AG04449 (cell line): ENCODE measurements around the gene PAQR4.

Source experiments
- CTCF ChIA-PET: fragments of 350-600 bp; formaldehyde crosslinking; extraction: SDS; loops from one replicate; lab custom pipeline; 2021; ENCODE audit warnings: antibody characterized with exemption; lab: Yijun Ruan, JAX
- POLR2A ChIA-PET: fragments of 400-600, 350-600 bp; formaldehyde crosslinking; extraction: SDS; loops from one replicate; lab custom pipeline; 2020; ENCODE audit warnings: antibody characterized with exemption, inconsistent platforms; lab: Yijun Ruan, JAX
- DNase-seq: peaks from one replicate; pipeline ENCODE4 v3.0.0-alpha.2; 2010; ENCODE audit warnings: low read depth, low spot score
- H3K4me3 ChIP-seq: 2 replicates; pipeline ENCODE4 v1.5.1; 2011; ENCODE audit warnings: low read depth, mild to moderate bottlenecking, control low read depth, low read length
- TF ChIP-seq, protein P1 (sequence below): IDR thresholded peaks from one replicate; pipeline ENCODE4 v1.5.1; 2011; ENCODE audit warnings: mild to moderate bottlenecking, moderate library complexity, low read length, control low read depth, inconsistent platforms; ENCODE audit not compliant: insufficient read depth; ENCODE audit errors: missing control alignments

Gene PAQR4

GRCh38 chr16:2967211-2967631, 1.9 kb upstream of the PAQR4 start:
- TF ChIP-seq, protein P1, sequence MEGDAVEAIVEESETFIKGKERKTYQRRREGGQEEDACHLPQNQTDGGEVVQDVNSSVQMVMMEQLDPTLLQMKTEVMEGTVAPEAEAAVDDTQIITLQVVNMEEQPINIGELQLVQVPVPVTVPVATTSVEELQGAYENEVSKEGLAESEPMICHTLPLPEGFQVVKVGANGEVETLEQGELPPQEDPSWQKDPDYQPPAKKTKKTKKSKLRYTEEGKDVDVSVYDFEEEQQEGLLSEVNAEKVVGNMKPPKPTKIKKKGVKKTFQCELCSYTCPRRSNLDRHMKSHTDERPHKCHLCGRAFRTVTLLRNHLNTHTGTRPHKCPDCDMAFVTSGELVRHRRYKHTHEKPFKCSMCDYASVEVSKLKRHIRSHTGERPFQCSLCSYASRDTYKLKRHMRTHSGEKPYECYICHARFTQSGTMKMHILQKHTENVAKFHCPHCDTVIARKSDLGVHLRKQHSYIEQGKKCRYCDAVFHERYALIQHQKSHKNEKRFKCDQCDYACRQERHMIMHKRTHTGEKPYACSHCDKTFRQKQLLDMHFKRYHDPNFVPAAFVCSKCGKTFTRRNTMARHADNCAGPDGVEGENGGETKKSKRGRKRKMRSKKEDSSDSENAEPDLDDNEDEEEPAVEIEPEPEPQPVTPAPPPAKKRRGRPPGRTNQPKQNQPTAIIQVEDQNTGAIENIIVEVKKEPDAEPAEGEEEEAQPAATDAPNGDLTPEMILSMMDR, result no peak
- ChIA-PET POLR2A (no interaction called here), CTCF (interaction anchor here (0.8 to 0.9 kb wide), 3 partner anchors 8 to 128 kb away, joined by 3 read pairs; no protein-coding TSS in a partner anchor)
- no peak for DNase-seq
- H3K4me3 ChIP-seq, result no peak overlapping the region

- no peak for DNase-seq
- CTCF ChIA-PET, result interaction anchor here (0.8 to 0.9 kb wide), 3 partner anchors 9 to 129 kb away, joined by 3 read pairs; no protein-coding TSS in a partner anchor
- H3K4me3 ChIP-seq, result no peak overlapping the region
- TF ChIP-seq, protein P1, result no peak
- POLR2A ChIA-PET, result no interaction called here
These were observed 1.4 kb upstream of the PAQR4 start for GRCh38 chr16:2967721-2968161.

DNA sequence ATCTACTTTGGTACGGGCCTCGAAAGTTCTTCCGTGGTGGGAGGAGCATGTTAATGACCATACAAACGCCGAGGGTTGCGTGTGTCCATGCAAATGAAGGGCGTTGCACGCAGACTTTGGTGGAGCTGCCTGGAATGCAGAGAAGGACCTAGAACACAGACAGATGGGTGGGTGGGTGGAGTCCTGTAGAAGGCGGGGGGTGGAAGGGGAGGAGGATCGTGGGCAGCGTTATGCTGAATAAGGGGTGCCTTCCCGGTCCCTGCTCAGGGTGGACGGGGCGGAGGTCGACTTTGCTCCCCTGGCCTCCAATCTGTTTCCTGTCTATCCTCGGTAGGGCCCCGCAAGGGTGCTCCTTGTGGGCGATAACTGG, 795 bp upstream of the PAQR4 start:
- no peak overlapping the region; the same call in none of the 2 replicates for H3K4me3 ChIP-seq
- no peak for DNase-seq
- TF ChIP-seq, protein P1, result no peak
- ChIA-PET POLR2A (no interaction called here), CTCF (interaction anchor here (0.9 kb wide), 2 partner anchors 9 to 14 kb away, joined by 3 read pairs; no protein-coding TSS in a partner anchor)

GRCh38 chr16:2969545-2970521, 685 bp downstream of the PAQR4 start:
- ChIA-PET POLR2A (interaction anchor here (0.9 kb wide), 1 partner anchor 51 kb away, joined by 3 read pairs; the partner anchor contains the start of gene TNFRSF12A), CTCF (interaction anchor here (0.9 to 1.9 kb wide), 6 partner anchors 8 to 53 kb away, joined by 3 to 12 read pairs (median 6); no protein-coding TSS in a partner anchor)
- H3K4me3 ChIP-seq, result peak overlapping the region; percentile 61
- TF ChIP-seq, protein P1, result peak; percentile 68
- no peak for DNase-seq

DNA sequence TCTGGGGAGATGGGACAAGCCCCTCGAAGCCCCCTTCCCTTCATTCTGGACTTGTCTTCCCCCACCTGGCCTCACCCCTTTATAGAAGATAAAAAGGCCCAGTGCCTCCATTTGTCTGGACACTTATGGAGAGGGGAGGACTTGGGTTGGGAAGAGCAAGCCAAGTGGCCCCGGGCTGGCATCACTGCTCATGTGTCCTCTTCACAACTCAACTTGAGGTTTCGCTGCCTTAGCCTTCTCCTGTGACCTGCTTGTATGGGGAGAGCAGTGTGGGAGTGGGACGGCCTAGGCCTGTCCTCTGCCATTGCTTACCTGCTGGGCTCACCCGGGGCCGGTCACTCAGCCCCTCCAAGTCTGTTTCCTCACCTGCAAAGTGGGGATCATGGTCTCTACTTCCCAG, 1.4 kb downstream of the PAQR4 start:
- POLR2A ChIA-PET, result no interaction called here
- no peak for DNase-seq
- TF ChIP-seq, protein P1, result no peak
- peak overlapping the region; percentile 61 for H3K4me3 ChIP-seq
- CTCF ChIA-PET, result interaction anchor here (0.9 to 3.2 kb wide), 7 partner anchors 7 to 54 kb away, joined by 3 to 17 read pairs (median 6); no protein-coding TSS in a partner anchor
